OCI-LY1 (cell line): Measurements from ENCODE around the gene S1PR1.
A peak's percentile ranks its signal among the peaks of the same experiment; 100 is the strongest.

ENCODE experiments used
- H2AFZ ChIP-seq: fragments of 200-600 bp; sonication (generic), shearing (Covaris generic); 2 replicates; pipeline ENCODE4 v1.6.0; 2014; ENCODE audit warnings: antibody characterized with exemption, mild to moderate bottlenecking, low read length
- H3F3A ChIP-seq: fragments of 200-600 bp; sonication (generic), shearing (Covaris generic); 2 replicates; pipeline ENCODE4 v1.6.0; 2014; ENCODE audit warnings: mild to moderate bottlenecking, antibody characterized with exemption, low read length, moderate library complexity; ENCODE audit not compliant: insufficient read depth
- H3K27ac ChIP-seq: fragments of 200-600 bp; sonication (generic); 2 replicates; pipeline ENCODE4 v1.5.1; 2014; ENCODE audit warnings: low read length, mixed run types, mild to moderate bottlenecking, low read depth; ENCODE audit not compliant: poor library complexity, severe bottlenecking
- H3K27me3 ChIP-seq: fragments of 200-600 bp; sonication (generic); 2 replicates; pipeline ENCODE4 v1.6.0; 2014; ENCODE audit warnings: antibody characterized with exemption, mild to moderate bottlenecking, low read length, moderate library complexity; ENCODE audit not compliant: insufficient read depth
- H3K36me3 ChIP-seq: fragments of 200-600 bp; sonication (generic); 2 replicates; pipeline ENCODE4 v1.6.1; 2014; ENCODE audit warnings: mild to moderate bottlenecking, antibody characterized with exemption, low read length, moderate library complexity, mixed read lengths; ENCODE audit not compliant: insufficient read depth
- H3K4me1 ChIP-seq: fragments of 200-600 bp; sonication (generic); 2 replicates; pipeline ENCODE4 v1.5.1; 2014; ENCODE audit warnings: mild to moderate bottlenecking, low read length, moderate library complexity; ENCODE audit not compliant: insufficient read depth, severe bottlenecking
- H3K4me2 ChIP-seq: fragments of 200-600 bp; sonication (generic), shearing (Covaris generic); 2 replicates; pipeline ENCODE4 v1.6.1; 2014; ENCODE audit warnings: low read length
- H3K4me3 ChIP-seq: fragments of 200-600 bp; sonication (generic); 2 replicates; pipeline ENCODE4 v1.5.1; 2014; ENCODE audit warnings: low read length, low read depth, mild to moderate bottlenecking, mixed read lengths; ENCODE audit not compliant: poor library complexity, severe bottlenecking
- H3K79me2 ChIP-seq: fragments of 200-600 bp; shearing (Covaris generic); 2 replicates; pipeline ENCODE4 v1.6.1; 2016; ENCODE audit warnings: mixed run types, low read length, mixed read lengths; ENCODE audit not compliant: insufficient read depth
- H3K9ac ChIP-seq: fragments of 200-600 bp; sonication (generic), shearing (Covaris generic); 2 replicates; pipeline ENCODE4 v1.6.1; 2014; ENCODE audit warnings: mild to moderate bottlenecking, low read length, mixed read lengths
- H3K9me2 ChIP-seq: fragments of 200-600 bp; sonication (generic), shearing (Covaris generic); 2 replicates; pipeline ENCODE4 v1.6.1; 2014; ENCODE audit warnings: low read depth, mild to moderate bottlenecking, low read length, mixed read lengths
- H3K9me3 ChIP-seq: fragments of 200-600 bp; shearing (Covaris generic); 2 replicates; pipeline ENCODE4 v1.6.1; 2014; ENCODE audit warnings: low read length, mixed read lengths
- H4K20me1 ChIP-seq: fragments of 200-600 bp; sonication (generic), shearing (Covaris generic); 2 replicates; pipeline ENCODE4 v1.6.0; 2016; ENCODE audit warnings: mild to moderate bottlenecking, low read length; ENCODE audit not compliant: insufficient read depth
- CTCF ChIP-seq: fragments of 200-600 bp; sonication (generic), shearing (Covaris generic); IDR thresholded peaks from 2 replicates; pipeline ENCODE4 v1.5.1; 2017; ENCODE audit warnings: mild to moderate bottlenecking, antibody characterized with exemption, low read length, moderate library complexity, mixed read lengths
- EZH2 ChIP-seq: fragments of 200-600 bp; sonication (generic), shearing (Covaris generic); IDR thresholded peaks from 2 replicates; pipeline ENCODE4 v1.8.0; 2017; ENCODE audit warnings: borderline replicate concordance, mixed run types, mild to moderate bottlenecking, antibody characterized with exemption, low read length, moderate library complexity, mixed read lengths

The S1PR1 gene

GRCh38 chr1:101247404-101248287 lies 10.8 kb downstream of the S1PR1 start:
- Histone ChIP-seq H3K9me3 (no peaks in the 10 kb centered on the region), H4K20me1 (no peaks in the 10 kb centered on the region), H3K36me3 (no peaks in the 10 kb centered on the region), H3K4me2 (peak overlapping the region; percentile 22; the same call in 1 of the 2 replicates), H3K27me3 (peaks cover 9% of the 10 kb centered on the region; the same call in 1 of the 2 replicates), H3K27ac (peak overlapping the region; percentile 49), H3K9me2 (no peaks in the 10 kb centered on the region), H2AFZ (no peak overlapping the region), H3K4me1 (peaks cover 33% of the 10 kb centered on the region), H3K9ac (no peak overlapping the region), H3K79me2 (no peaks in the 10 kb centered on the region), H3F3A (no peaks in the 10 kb centered on the region; the same call in 1 of the 2 replicates), H3K4me3 (no peak overlapping the region)
- no peak for TF ChIP-seq EZH2
- TF ChIP-seq CTCF: no peak

- Histone ChIP-seq H3K36me3 (no peaks in the 10 kb centered on the region), H3K9me3 (no peaks in the 10 kb centered on the region), H3K27me3 (peaks cover 9% of the 10 kb centered on the region; the same call in 1 of the 2 replicates), H3F3A (no peaks in the 10 kb centered on the region; the same call in 1 of the 2 replicates), H3K79me2 (no peaks in the 10 kb centered on the region), H3K27ac (no peak overlapping the region), H3K4me3 (no peak overlapping the region), H3K4me2 (peak overlapping the region; percentile 20; the same call in 1 of the 2 replicates), H3K9ac (no peak overlapping the region), H3K9me2 (no peaks in the 10 kb centered on the region), H4K20me1 (no peaks in the 10 kb centered on the region), H3K4me1 (peaks cover 33% of the 10 kb centered on the region), H2AFZ (no peak overlapping the region)
- TF ChIP-seq CTCF: no peak
- no peak for TF ChIP-seq EZH2
These were observed 13.4 kb downstream of the S1PR1 start for GRCh38 chr1:101250222-101250621.

- Histone ChIP-seq H3K9me2 (no peaks in the 10 kb centered on the region), H3K27me3 (peaks cover 4% of the 10 kb centered on the region; the same call in 1 of the 2 replicates), H3K36me3 (no peaks in the 10 kb centered on the region), H3K4me2 (peak overlapping the region; percentile 20; the same call in 1 of the 2 replicates), H3K27ac (no peak overlapping the region), H3K4me1 (peaks cover 33% of the 10 kb centered on the region), H2AFZ (no peak overlapping the region), H3K9me3 (no peaks in the 10 kb centered on the region), H4K20me1 (no peaks in the 10 kb centered on the region), H3K9ac (no peak overlapping the region), H3K79me2 (no peaks in the 10 kb centered on the region), H3F3A (no peaks in the 10 kb centered on the region; the same call in 1 of the 2 replicates), H3K4me3 (no peak overlapping the region)
- no peak for TF ChIP-seq CTCF
- no peak for TF ChIP-seq EZH2
These were observed 13.9 kb downstream of the S1PR1 start for GRCh38 chr1:101250656-101251272.
